ENCODE results near the gene F10. TPM values are rescaled to one million over a fixed set of nuclear protein-coding genes. Genes with fewer than 3 reads are reported as not detected.
A peak's percentile ranks its signal among the peaks of the same experiment; 100 is the strongest.

Gene F10
- total RNA-seq, 1 donor from 2014 or later: 8.9 TPM

GRCh38 chr13:113171250-113172125 is 48.9 kb downstream of the F10 start:
- Histone ChIP-seq H3K9me3 (no peaks in the 10 kb centered on the region), H3K4me3 (no peak overlapping the region), H3K36me3 (peaks cover 34% of the 10 kb centered on the region), H3K27ac (no peak overlapping the region), H3K4me1 (no peaks in the 10 kb centered on the region), H3K27me3 (ENCODE audit: low read depth) (no peaks in the 10 kb centered on the region)
- TF ChIP-seq, protein P1, sequence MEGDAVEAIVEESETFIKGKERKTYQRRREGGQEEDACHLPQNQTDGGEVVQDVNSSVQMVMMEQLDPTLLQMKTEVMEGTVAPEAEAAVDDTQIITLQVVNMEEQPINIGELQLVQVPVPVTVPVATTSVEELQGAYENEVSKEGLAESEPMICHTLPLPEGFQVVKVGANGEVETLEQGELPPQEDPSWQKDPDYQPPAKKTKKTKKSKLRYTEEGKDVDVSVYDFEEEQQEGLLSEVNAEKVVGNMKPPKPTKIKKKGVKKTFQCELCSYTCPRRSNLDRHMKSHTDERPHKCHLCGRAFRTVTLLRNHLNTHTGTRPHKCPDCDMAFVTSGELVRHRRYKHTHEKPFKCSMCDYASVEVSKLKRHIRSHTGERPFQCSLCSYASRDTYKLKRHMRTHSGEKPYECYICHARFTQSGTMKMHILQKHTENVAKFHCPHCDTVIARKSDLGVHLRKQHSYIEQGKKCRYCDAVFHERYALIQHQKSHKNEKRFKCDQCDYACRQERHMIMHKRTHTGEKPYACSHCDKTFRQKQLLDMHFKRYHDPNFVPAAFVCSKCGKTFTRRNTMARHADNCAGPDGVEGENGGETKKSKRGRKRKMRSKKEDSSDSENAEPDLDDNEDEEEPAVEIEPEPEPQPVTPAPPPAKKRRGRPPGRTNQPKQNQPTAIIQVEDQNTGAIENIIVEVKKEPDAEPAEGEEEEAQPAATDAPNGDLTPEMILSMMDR (IDR thresholded peaks at IDR 0.05): no peak
- intact Hi-C loops (cut with DNase I): no loop called here
- ATAC-seq: peak in 1 of 2 donors; percentile 22
- no peak for DNase-seq

GRCh38 chr13:113172419-113172926 is 49.9 kb downstream of the F10 start:
- no peak for DNase-seq
- Histone ChIP-seq H3K4me1 (no peaks in the 10 kb centered on the region), H3K27me3 (ENCODE audit: low read depth) (no peaks in the 10 kb centered on the region), H3K36me3 (peaks cover 44% of the 10 kb centered on the region), H3K9me3 (no peaks in the 10 kb centered on the region), H3K4me3 (no peak overlapping the region), H3K27ac (no peak overlapping the region)
- TF ChIP-seq, protein P1 (IDR thresholded peaks at IDR 0.05): no peak
- ATAC-seq: no peak
- intact Hi-C loops (cut with DNase I): no loop called here

DNA sequence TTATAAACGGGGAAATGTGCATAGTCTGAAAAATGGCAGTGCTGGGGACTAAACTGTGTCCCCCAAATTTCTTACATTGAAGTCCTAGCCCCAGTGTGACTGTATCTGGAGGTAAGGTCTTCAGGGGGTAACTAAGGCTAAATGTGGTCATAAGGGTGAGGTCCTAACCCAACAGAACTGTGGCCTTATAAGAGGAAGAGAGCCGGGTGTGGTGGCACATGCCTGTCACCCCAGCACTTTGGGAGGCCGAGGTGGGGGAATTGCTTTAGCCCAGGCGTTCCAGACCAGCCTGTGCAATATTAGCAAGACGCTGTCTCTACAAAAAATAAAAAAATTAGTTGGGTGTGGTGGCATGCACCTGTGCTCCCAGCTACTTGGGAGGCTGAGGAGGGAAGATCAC is 53.7 kb downstream of the F10 start:
- intact Hi-C loops (cut with DNase I): no loop called here
- ATAC-seq: peak; percentile 60 to 62
- TF ChIP-seq, protein P1 (IDR thresholded peaks at IDR 0.05): no peak
- no peaks in the 10 kb centered on the region for H3K9me3 ChIP-seq
- H3K27ac ChIP-seq: no peak overlapping the region
- H3K36me3 ChIP-seq: peaks cover 82% of the 10 kb centered on the region
- H3K4me3 ChIP-seq: no peak overlapping the region
- DNase-seq: no peak
- no peaks in the 10 kb centered on the region for H3K4me1 ChIP-seq
- no peaks in the 10 kb centered on the region for H3K27me3 ChIP-seq (ENCODE audit: low read depth)

GRCh38 chr13:113176822-113177221 is 54.2 kb downstream of the F10 start:
- Histone ChIP-seq H3K27me3 (ENCODE audit: low read depth) (no peaks in the 10 kb centered on the region), H3K27ac (no peak overlapping the region), H3K4me3 (no peak overlapping the region), H3K36me3 (peaks cover 84% of the 10 kb centered on the region), H3K4me1 (no peaks in the 10 kb centered on the region), H3K9me3 (no peaks in the 10 kb centered on the region)
- ATAC-seq: no peak
- intact Hi-C loops (cut with DNase I): no loop called here
- TF ChIP-seq, protein P1 (IDR thresholded peaks at IDR 0.05): no peak
- DNase-seq: no peak

GRCh38 chr13:113178070-113178895 is 55.7 kb downstream of the F10 start:
- TF ChIP-seq, protein P1 (IDR thresholded peaks at IDR 0.05): no peak
- intact Hi-C loops (cut with DNase I): no loop called here

More at GRCh38 chr13:113178070-113178895, 55.7 kb downstream of the F10 start:
- peaks cover 90% of the 10 kb centered on the region for H3K36me3 ChIP-seq
- H3K27me3 ChIP-seq (ENCODE audit: low read depth): no peaks in the 10 kb centered on the region
- H3K27ac ChIP-seq: no peak overlapping the region
- no peaks in the 10 kb centered on the region for H3K9me3 ChIP-seq
- no peak overlapping the region for H3K4me3 ChIP-seq
- H3K4me1 ChIP-seq: no peaks in the 10 kb centered on the region
- no peak for ATAC-seq
- no peak for DNase-seq
